ENCODE data around the gene NOCT.
A peak's percentile ranks its signal among the peaks of the same experiment; 100 is the strongest.
"Not testable (repeated sequence)": the region's sequence is repeated elsewhere in the genome, so short reads cannot be mapped to it uniquely, and the experiment has no call there.

The NOCT gene

GRCh38 chr4:139011225-139011950 is 4.2 kb upstream of the NOCT start:
- DNase-seq, result no peak

- DNase-seq, result no peak
Observed at GRCh38 chr4:139014371-139015268, 961 bp upstream of the NOCT start.

GRCh38 chr4:139015948-139016471 is 429 bp downstream of the NOCT start:
- DNase-seq, result no peak

GRCh38 chr4:139017861-139018260 is 2.3 kb downstream of the NOCT start:
- DNase-seq, result no peak

- no peak for DNase-seq
Observed at GRCh38 chr4:139018501-139018900, 2.9 kb downstream of the NOCT start.

GRCh38 chr4:139018971-139019758 is 3.6 kb downstream of the NOCT start:
- no peak for DNase-seq

- no peak for DNase-seq
Observed at GRCh38 chr4:139020384-139020783, 4.8 kb downstream of the NOCT start.

- DNase-seq, result not testable (repeated sequence)
Observed at GRCh38 chr4:139021071-139021470, 5.5 kb downstream of the NOCT start.

GRCh38 chr4:139022835-139023234 is 7.3 kb downstream of the NOCT start:
- DNase-seq, result no peak

- no peak for DNase-seq
Observed at GRCh38 chr4:139024686-139025085, 9.1 kb downstream of the NOCT start.

- DNase-seq, result no peak
Observed at GRCh38 chr4:139025841-139026240, 10.3 kb downstream of the NOCT start.

- no peak for DNase-seq
Observed at GRCh38 chr4:139027776-139028175, 12.2 kb downstream of the NOCT start.

- DNase-seq, result no peak
Observed at GRCh38 chr4:139028191-139028661, 12.6 kb downstream of the NOCT start.

- not testable (repeated sequence) for DNase-seq
Observed at GRCh38 chr4:139029866-139030363, 14.3 kb downstream of the NOCT start.

- peak; percentile 33 for DNase-seq
Observed at GRCh38 chr4:139030614-139031235, 15.1 kb downstream of the NOCT start.

GRCh38 chr4:139035650-139036049 is 20.1 kb downstream of the NOCT start:
- DNase-seq, result no peak

GRCh38 chr4:139036885-139037284 is 21.3 kb downstream of the NOCT start:
- DNase-seq, result no peak

- no peak for DNase-seq
Observed at GRCh38 chr4:139038874-139039443, 23.4 kb downstream of the NOCT start.

GRCh38 chr4:139042981-139043460 is 27.4 kb downstream of the NOCT start:
- DNase-seq, result no peak

GRCh38 chr4:139044291-139044690 is 28.7 kb downstream of the NOCT start:
- no peak for DNase-seq

GRCh38 chr4:139048026-139048425 is 32.4 kb downstream of the NOCT start:
- DNase-seq, result no peak

- no peak for DNase-seq
Observed at GRCh38 chr4:139050446-139050845, 34.9 kb downstream of the NOCT start.

All from NCI-H2107 (cell line).